ENCODE measurements around the gene LZTR1. TPM values are rescaled to one million over a fixed set of nuclear protein-coding genes. Genes with fewer than 3 reads are reported as not detected.

Gene LZTR1
- total RNA-seq, 1 donor from 2014 or later, result 70.8 TPM

DNA sequence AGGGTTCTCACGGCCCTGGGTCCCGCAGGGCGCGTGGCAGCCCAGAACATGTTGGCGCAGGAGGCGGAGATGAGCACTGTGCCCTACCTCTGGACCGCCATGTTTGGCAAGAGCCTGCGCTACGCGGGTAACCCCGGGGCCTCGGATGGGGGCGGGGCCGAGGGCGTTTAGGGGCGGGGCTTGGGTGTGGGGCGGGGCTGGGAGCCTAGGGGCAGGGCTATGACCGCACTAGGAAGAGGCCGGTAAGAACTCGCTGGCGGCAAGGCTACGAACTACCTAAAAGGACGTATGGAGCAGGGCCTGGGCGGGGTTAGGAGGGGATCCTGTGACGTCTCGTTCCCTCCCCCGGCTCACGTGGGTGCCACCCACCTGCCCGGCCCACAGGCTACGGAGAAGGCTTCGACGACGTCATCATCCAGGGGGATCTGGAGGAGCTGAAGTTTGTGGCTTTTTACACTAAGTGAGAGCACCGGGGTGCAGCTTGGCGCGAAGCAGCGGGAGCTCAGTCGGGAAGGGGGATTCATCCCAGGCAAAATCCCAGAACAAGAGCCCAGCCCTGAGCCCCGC, 2.8 kb upstream of the LZTR1 start:
- no peak for DNase-seq (ENCODE audit: low spot score)

DNA sequence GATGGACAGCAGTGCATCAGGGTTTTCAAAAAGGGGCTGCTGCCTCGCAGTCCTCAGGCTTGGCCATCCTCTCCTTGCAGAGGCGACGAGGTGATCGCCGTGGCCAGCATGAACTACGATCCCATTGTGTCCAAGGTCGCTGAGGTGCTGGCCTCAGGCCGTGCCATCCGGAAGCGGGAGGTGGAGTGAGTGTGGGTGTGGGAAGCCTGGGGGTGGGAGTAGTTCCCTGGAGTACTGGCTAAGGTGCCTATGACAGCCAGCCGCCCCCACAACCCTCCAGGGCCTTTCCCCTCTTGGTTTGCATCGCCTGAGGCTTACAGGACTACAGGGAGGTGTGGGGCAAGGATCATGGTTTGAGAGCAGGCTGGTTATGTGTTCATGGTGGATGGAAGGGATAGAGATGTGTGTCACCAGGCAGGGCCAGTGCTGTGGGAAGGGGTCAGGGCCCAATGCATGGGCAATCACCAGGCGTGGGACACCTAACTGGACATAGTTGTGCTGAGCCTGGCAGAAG, 2.1 kb upstream of the LZTR1 start:
- DNase-seq (ENCODE audit: low spot score), result no peak

GRCh38 chr22:20980523-20980922, 1.6 kb upstream of the LZTR1 start:
- no peak for DNase-seq (ENCODE audit: low spot score)

DNA sequence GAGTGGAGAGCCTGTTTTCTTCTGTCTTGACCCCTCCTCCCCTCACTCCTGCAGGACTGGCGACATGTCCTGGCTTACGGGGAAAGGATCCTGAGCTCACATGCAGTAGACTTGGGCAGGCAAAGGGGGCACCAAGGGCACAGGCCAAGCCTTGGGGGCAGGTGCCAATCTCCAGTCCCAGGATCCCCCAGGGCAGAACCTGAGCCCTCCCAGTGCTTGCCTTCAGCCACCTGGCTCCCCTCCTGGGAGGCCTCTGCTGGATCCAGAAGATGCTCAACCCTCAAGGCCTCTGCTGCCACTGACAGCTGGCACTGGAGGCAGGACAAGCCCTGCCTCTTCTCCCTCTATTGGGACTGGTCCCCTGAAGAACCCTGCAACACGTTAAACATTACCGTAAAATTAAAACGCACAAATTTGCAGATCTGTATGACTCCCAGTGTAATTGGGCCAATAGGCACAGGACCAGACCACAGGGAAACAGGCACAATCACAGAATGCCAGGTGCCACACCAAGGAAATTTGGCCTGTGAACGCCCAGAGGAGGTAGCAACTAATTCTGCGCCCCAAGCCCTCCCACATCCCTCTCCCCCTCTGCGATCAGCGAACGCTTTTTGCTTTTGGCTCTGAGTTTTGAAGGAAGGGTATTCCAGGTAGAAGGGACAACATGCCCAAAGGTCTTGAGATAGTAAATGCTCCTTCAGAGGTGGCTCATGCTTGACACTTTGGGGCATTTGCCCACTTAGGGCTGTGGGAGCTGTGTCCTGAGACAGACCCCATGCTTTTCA, 967 bp upstream of the LZTR1 start:
- no peak for DNase-seq (ENCODE audit: low spot score)

GRCh38 chr22:20982563-20982882, 426 bp downstream of the LZTR1 start:
- no peak for DNase-seq (ENCODE audit: low spot score)

- DNase-seq (ENCODE audit: low spot score), result no peak
Measured at GRCh38 chr22:20983081-20983771, 1.1 kb downstream of the LZTR1 start.

DNA sequence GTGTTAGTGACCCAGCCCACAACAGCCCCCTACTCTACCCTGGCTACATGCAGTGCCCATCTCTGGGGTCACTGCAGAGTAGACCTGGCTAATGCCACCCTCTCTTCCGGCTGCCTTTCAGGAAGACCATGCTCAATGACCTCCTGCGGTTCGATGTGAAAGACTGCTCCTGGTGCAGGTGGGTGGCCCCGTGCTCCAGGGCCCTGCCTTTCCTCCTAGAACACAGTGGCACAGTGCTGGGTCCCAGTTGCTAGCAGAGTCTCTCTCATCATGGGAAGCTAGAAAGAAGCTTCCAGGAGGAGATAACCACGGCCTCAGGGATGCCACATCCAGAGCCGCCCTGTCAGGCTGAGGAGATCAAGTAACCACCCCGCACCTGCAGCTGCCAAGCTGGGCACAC, 3.6 kb downstream of the LZTR1 start:
- DNase-seq (ENCODE audit: low spot score), result no peak

DNA sequence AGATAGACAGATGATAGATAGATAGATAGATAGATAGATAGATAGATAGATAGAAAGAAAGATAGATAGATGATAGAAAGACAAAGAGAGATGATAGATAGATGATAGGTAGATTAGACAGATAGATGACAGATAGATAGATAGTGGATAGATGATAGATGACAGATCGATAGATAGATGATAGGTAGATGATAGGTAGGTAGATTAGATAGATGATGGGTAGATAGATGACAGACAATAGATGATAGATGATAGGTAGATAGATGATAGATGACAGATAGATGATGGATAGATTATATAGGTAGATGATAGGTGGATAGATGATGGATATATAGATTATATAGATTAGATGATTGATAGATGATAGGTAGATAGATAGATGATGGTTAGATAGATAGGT, 4.3 kb downstream of the LZTR1 start:
- DNase-seq (ENCODE audit: low spot score), result no peak

- no peak for DNase-seq (ENCODE audit: low spot score)
Measured at GRCh38 chr22:20987375-20987774, 5.3 kb downstream of the LZTR1 start.

DNA sequence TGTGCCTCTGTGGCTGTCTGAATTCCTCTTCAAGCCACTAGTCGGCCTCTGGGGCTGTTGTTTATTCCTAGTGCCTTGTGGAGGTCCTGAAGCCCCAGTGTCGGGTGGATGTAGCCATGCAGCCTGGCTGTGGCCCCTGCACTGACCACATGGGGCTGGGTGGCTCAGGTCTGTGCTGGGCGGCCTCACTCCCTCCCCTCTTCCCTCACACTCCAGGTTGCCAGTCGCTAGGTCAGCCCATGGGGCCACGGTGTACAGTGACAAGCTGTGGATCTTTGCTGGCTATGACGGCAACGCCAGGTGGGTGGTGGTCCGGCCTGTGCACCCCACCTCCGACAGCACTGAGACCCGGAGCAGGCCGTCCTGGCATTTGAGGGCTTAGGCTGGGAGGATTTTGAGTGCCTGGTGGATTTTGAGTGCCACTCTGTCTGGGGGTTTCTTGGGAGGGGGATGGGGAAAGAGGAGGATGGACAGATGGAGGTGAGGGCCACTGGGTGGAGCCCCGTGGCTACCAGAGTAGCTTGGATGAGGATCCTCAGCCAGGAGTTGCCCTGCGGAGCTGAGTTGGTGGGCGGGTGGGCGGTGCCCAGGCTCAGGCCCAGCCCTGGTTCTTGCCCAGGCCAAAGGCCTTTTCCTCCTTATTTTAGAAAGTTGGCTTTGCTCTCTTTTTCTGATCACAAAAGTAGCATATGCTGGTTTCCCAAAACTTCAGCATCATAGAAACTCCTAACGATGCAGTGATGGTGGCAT, 6.7 kb downstream of the LZTR1 start:
- no peak for DNase-seq (ENCODE audit: low spot score)

GRCh38 chr22:20989323-20990138, 7.4 kb downstream of the LZTR1 start:
- DNase-seq (ENCODE audit: low spot score), result no peak

DNA sequence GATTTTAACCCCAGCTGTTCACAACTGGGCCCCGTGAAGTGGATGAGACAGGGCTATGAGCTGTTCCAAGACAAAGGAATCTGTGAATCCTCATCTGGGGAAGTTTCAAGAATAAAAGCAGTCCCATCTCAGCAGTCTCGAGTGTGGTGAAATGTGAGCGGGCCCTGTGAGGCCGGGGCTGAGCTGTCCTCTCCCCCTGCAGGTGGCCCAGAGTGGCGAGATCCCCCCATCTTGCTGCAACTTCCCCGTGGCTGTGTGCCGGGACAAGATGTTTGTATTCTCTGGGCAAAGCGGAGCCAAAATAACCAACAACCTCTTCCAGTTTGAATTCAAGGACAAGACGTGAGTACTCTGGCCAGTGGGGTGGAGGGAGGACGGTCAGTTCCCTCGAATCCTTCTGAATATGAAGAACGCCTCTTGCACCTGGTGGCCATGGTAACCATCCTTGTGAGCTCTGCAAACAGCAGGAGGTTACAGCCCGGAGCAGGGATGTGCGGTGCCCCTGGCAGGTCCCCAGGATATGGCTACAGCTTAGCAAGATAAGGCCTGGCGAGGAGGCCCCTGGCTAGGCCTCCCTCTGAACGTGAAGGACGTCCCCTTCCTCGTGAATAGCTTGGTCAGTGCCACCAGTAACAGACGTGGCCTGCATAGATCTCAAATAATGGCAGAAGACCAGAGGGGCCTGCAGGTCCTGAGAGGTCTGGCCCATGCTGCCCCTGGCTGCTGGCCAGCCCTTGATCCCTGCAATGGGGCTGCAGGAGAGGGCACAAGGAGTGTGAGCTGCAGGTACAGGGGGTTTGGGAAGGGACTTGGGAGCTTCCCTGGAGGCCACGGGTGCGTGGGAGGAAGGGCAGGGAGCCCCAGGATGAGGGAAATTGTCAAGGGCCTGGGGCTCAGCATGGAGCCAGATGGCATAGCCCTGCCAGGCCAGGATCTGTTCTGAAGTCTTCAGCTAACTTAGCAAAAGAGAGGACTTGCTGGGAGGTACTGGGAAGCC, 8.4 kb downstream of the LZTR1 start:
- no peak for DNase-seq (ENCODE audit: low spot score)

GRCh38 chr22:20991252-20992055, 9.4 kb downstream of the LZTR1 start:
- DNase-seq (ENCODE audit: low spot score), result no peak

DNA sequence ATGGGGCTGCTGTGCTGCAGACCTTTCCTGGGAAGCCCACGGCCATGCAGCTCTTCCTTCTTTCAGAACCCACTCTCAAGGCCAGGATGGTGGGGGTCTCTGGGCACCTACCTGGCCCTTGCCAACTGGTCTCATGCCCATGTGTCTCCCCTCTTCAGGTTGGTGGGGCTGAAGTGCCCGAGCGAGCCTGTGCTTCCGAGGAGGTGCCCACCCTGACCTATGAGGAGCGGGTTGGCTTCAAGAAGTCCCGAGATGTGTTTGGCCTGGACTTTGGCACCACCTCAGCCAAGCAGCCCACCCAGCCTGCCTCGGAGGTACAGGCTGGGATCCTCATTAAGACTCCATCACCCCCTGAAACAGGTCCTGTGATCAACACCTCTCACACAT, 10.0 kb downstream of the LZTR1 start:
- no peak for DNase-seq (ENCODE audit: low spot score)

DNA sequence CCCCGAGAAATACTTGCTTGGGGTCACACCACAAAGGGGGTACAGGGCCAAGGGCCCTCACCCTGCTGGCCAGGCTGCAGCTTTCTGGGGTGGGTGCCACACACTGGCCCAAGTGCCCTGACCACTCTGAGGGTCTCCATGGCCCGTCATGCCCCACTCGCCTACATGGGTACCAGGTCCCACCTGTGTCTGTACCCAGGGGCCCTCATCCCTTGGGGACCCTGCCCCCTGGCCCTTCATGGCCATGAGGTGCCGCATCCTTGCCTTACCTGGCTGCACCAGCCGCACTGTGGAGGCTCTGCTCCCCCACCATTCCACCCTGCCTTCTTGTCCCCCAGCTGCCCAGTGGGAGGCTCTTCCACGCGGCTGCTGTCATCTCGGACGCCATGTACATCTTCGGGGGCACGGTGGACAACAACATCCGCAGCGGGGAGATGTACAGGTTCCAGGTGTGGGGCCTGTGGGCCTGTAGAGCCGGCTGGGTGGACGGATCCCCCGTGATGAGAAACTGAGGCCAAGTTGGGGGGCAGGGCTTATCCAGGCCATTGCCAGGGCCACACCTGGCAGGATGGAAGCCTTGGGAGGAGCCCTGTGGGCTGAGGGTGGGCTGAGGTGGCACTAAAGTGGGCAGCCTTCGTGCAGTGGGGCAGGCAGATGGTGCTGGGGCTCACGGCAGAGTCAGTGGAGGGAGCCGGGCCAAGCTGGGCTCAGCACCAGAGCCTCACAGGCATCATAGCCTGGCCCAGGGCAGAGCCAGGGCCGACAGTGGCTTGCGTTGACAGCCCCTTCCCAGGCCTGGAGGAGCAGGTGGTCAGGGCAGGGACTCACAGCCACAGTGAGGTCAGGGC, 10.6 kb downstream of the LZTR1 start:
- DNase-seq (ENCODE audit: low spot score), result no peak

DNA sequence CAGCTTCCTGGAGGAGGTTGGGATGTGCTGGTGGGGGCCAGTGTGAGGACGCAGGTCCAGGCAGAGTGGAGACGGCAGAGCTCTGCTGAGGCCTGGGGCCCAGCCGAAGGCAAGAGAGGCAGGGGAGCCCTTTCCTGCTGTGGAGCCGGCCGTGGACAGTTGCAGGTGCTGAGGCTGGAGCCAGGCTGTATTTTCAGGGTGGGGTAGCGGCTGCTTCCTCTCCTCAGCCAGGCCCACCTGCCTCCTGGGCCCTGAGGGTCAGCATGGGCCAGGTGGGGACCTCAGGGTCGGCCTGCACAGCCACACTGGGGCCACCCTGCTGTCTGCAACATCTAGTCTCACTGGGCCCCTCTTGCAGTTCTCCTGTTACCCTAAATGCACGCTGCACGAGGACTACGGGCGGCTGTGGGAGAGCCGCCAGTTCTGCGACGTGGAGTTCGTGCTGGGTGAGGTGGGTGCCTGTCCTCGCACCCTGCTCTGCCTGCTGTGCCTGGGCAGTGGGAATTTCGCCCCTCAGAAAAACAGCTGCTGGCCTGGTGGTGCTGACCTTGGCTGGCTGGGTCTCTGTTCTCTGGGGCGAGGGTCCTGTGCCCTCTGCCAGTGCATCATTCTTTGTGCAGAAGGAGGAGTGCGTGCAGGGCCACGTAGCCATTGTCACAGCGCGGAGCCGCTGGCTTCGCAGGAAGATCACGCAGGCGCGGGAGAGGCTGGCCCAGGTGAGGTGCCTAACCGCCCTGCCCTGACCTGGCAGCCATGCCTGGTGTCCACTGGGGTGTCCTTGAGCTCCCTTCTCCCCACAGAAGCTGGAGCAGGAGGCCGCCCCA, 11.4 kb downstream of the LZTR1 start:
- no peak for DNase-seq (ENCODE audit: low spot score)

Data from mesenteric fat pad (tissue), 1 donor.